Osteoblast (primary cell): Measurements from ENCODE around the gene RNF43. TPM values are rescaled to one million over a fixed set of nuclear protein-coding genes. Genes with fewer than 3 reads are reported as not detected.

Experiments used
- DNase-seq: peaks from one replicate; pipeline ENCODE4 v3.0.0; 2011; ENCODE audit warnings: low spot score, mixed read lengths; ENCODE audit not compliant: insufficient read length; ENCODE audit errors: missing footprints
- H2AFZ ChIP-seq: 2 replicates; pipeline ENCODE4 v1.6.0; 2011; ENCODE audit warnings: mild to moderate bottlenecking, low read length
- H3K27ac ChIP-seq: 2 replicates; pipeline ENCODE4 v1.5.1; 2011; ENCODE audit warnings: mild to moderate bottlenecking, low read depth, low read length, moderate library complexity
- H3K27me3 ChIP-seq: 2 replicates; pipeline ENCODE4 v1.6.0; 2012; ENCODE audit warnings: mild to moderate bottlenecking, control low read depth, inconsistent platforms, low read length, moderate library complexity; ENCODE audit not compliant: insufficient read depth
- H3K36me3 ChIP-seq: 2 replicates; pipeline ENCODE4 v1.5.1; 2011; ENCODE audit warnings: mild to moderate bottlenecking, low read length, control low read depth, moderate library complexity; ENCODE audit not compliant: insufficient read depth
- H3K4me1 ChIP-seq: 2 replicates; pipeline ENCODE4 v1.5.1; 2011; ENCODE audit warnings: mild to moderate bottlenecking, low read length, control low read depth, moderate library complexity; ENCODE audit not compliant: insufficient read depth
- H3K4me2 ChIP-seq: 2 replicates; pipeline ENCODE4 v1.6.0; 2011; ENCODE audit warnings: mild to moderate bottlenecking, low read length; ENCODE audit not compliant: insufficient read depth
- H3K4me3 ChIP-seq: fragments of 200-600 bp; sonication (generic); 3 replicates; pipeline ENCODE4 v1.5.1; 2012; ENCODE audit warnings: mild to moderate bottlenecking, low read length, inconsistent platforms; ENCODE audit not compliant: insufficient read depth
- H3K79me2 ChIP-seq: 2 replicates; pipeline ENCODE4 v1.6.0; 2012; ENCODE audit warnings: mild to moderate bottlenecking, low read length, control low read depth, inconsistent platforms; ENCODE audit not compliant: insufficient read depth
- H3K9me3 ChIP-seq: 2 replicates; pipeline ENCODE4 v1.5.1; 2011; ENCODE audit warnings: low read depth, low read length, control low read depth
- H4K20me1 ChIP-seq: 2 replicates; pipeline ENCODE4 v1.6.0; 2012; ENCODE audit warnings: mild to moderate bottlenecking, low read length, control low read depth; ENCODE audit not compliant: insufficient read depth
- total RNA-seq: library from RNA; depleted of rRNA; stranded (reverse); fragments of >200 nt; gene quantifications from 2 replicates; pipeline ENCODE4 v1.2.3, GENCODE V29; 2012
- TF ChIP-seq, protein P1 (sequence below): IDR thresholded peaks from 2 replicates; pipeline ENCODE4 v1.5.1; 2011; ENCODE audit warnings: mild to moderate bottlenecking, low read depth, low read length, moderate library complexity; ENCODE audit errors: extremely low read depth

Gene RNF43
- total RNA-seq, 1 donor: under 0.01 TPM

DNA sequence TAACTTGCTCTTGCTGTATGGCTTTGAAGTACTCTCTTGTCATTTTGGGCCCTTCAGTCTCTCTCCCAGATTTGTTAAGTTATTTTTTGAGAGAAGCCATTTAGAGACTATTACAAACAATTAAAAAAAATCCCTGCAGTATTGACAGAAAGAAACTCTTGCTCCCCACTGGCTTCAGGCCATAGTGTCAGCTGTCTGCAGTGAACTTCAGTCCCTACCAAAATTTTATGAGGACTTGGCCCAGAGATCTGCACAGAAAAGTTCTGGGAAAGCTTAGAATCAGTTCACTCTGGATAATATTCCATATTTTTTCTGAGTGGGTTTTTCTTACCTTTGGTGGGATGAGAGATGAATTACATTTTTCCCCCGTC lies 34.5 kb downstream of the RNF43 start:
- no peak overlapping the region for H3K4me3 ChIP-seq
- no peaks in the 10 kb centered on the region for H3K79me2 ChIP-seq
- no peaks in the 10 kb centered on the region for H3K4me1 ChIP-seq
- DNase-seq: no peak
- no peaks in the 10 kb centered on the region for H3K36me3 ChIP-seq
- TF ChIP-seq, protein P1, sequence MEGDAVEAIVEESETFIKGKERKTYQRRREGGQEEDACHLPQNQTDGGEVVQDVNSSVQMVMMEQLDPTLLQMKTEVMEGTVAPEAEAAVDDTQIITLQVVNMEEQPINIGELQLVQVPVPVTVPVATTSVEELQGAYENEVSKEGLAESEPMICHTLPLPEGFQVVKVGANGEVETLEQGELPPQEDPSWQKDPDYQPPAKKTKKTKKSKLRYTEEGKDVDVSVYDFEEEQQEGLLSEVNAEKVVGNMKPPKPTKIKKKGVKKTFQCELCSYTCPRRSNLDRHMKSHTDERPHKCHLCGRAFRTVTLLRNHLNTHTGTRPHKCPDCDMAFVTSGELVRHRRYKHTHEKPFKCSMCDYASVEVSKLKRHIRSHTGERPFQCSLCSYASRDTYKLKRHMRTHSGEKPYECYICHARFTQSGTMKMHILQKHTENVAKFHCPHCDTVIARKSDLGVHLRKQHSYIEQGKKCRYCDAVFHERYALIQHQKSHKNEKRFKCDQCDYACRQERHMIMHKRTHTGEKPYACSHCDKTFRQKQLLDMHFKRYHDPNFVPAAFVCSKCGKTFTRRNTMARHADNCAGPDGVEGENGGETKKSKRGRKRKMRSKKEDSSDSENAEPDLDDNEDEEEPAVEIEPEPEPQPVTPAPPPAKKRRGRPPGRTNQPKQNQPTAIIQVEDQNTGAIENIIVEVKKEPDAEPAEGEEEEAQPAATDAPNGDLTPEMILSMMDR: no peak
- H3K4me2 ChIP-seq: no peak overlapping the region
- H2AFZ ChIP-seq: no peak overlapping the region
- no peak overlapping the region for H3K27ac ChIP-seq
- no peaks in the 10 kb centered on the region for H3K27me3 ChIP-seq
- H4K20me1 ChIP-seq: no peaks in the 10 kb centered on the region
- no peaks in the 10 kb centered on the region for H3K9me3 ChIP-seq

DNA sequence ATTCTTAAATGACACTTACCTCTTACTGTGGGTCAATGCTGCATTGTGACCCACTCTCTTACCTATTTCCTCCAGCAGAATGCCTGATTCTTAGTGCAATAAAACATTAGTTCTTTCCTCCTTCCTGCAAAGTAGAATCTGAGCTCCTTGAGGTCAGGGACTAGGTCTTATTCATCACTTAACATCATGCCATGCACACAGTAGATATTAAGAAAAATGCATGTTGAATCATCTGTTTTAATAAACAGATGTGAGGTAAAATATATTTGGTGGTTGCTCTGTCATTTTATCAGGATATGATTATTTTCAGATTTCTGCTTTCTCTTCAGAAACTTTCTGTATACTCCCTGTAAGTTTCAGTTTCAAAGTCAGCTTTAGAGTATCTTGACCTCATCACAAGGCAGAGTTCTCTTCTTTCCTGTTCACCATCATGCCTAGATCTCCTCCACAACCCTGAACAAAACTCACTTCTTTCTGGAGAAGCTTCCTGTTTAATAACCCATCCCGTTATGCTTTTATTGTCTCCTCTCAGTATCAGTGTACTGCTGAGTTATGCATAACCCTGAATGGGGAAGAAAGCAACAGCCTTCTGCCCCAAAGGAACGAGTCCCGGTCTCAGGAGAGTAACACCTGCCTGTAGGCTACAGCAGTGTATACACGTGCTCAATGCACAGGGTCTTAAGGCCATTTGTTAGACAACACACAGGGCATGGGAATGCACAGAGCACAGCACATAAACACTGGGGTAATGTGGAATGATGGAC lies 35.0 kb downstream of the RNF43 start:
- Histone ChIP-seq H3K4me3 (no peak overlapping the region), H3K4me2 (no peak overlapping the region), H3K27ac (no peak overlapping the region), H3K36me3 (no peaks in the 10 kb centered on the region), H4K20me1 (no peaks in the 10 kb centered on the region), H3K79me2 (no peaks in the 10 kb centered on the region), H3K4me1 (no peaks in the 10 kb centered on the region), H3K27me3 (no peaks in the 10 kb centered on the region), H3K9me3 (no peaks in the 10 kb centered on the region), H2AFZ (no peak overlapping the region)
- TF ChIP-seq, protein P1: no peak
- DNase-seq: no peak

DNA sequence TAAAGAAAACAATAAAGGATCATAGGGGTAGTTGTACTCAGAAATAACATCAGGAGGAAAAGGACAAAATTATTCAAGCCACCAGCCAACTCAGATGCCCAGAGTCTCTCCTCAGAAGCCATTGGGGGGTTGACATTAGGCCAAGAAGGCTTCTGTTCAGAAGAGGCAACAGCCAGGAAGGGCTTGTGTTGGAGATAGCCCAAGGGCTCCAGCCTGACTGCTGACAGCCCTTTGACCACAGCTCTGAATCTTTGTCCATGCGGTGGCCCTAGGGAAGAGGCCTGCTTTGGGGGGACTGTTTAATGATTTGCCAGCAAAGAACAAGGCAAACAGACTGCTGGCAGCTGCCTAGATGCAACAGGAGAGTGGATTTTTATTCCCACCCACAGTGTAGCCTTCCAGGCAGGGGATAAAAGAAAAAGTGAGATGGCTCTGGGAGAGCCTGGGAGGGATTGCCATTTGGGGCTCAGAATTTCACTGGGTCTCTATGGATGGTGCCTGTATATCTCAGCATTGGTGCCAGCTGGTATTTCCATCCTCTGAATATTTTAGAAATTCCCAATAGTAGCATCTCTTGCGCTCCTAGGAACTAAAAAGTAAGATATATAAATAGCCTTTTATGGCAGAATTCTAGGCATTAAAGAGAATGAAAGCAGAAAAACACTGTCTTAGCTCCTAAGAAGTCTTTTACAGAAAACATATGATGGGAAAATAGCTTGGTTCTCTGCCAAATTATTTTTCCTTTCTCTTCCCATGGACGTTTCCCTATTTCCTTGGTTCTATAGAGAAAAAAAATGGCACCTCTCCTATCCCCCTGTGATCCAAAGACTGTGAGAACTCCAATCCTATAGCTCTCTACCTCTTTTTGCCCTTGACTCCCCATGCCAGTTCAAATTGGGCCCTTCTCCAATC lies 36.0 kb downstream of the RNF43 start:
- DNase-seq: no peak
- H3K4me3 ChIP-seq: no peak overlapping the region
- no peaks in the 10 kb centered on the region for H4K20me1 ChIP-seq
- TF ChIP-seq, protein P1: no peak
- no peaks in the 10 kb centered on the region for H3K27me3 ChIP-seq
- H3K36me3 ChIP-seq: no peaks in the 10 kb centered on the region
- H2AFZ ChIP-seq: no peak overlapping the region
- no peaks in the 10 kb centered on the region for H3K4me1 ChIP-seq
- H3K79me2 ChIP-seq: no peaks in the 10 kb centered on the region
- no peaks in the 10 kb centered on the region for H3K9me3 ChIP-seq
- H3K4me2 ChIP-seq: no peak overlapping the region
- H3K27ac ChIP-seq: no peak overlapping the region
